HEK293 (cell line): ENCODE measurements around the gene TLE1.

ENCODE experiments used
- CTCF ChIA-PET: fragments of 350-600 bp; formaldehyde crosslinking; extraction: SDS; loops from one replicate; lab custom pipeline; 2021; ENCODE audit warnings: antibody characterized with exemption; lab: Yijun Ruan, JAX
- POLR2A ChIA-PET: fragments of 300-600 bp; formaldehyde crosslinking; extraction: SDS; loops from one replicate; lab custom pipeline; 2020; ENCODE audit warnings: antibody characterized with exemption, inconsistent platforms; lab: Yijun Ruan, JAX
- H3K27ac ChIP-seq: fragments of 200-500 bp; sonication (Bioruptor generic); 2 replicates; pipeline ENCODE4 v1.5.1; 2014; ENCODE audit warnings: low read depth, low read length, control low read depth, inconsistent platforms; ENCODE audit errors: extremely low read depth
- H3K36me3 ChIP-seq, 2 experiments: fragments of 200-500 bp in 1 of 2; sonication (Bioruptor generic) in 1 of 2; 1 replicate in 1 of 2; 2 replicates in 1 of 2; pipeline ENCODE4 v1.5.1; 2014 to 2017; ENCODE audit warnings: inconsistent platforms in 2 of 2, low read length in 2 of 2; ENCODE audit not compliant: control insufficient read depth in 2 of 2, insufficient read depth in 1 of 2
- H3K4me1 ChIP-seq: fragments of 200-500 bp; sonication (Bioruptor generic); 2 replicates; pipeline ENCODE4 v1.5.1; 2014; ENCODE audit warnings: mild to moderate bottlenecking, low read length, inconsistent platforms; ENCODE audit not compliant: control insufficient read depth, insufficient read depth
- H3K4me3 ChIP-seq: 2 replicates; pipeline ENCODE4 v1.5.1; 2011; ENCODE audit warnings: low read depth, mild to moderate bottlenecking, control low read depth, low read length, moderate library complexity
- H3K9me3 ChIP-seq: fragments of 200-500 bp; sonication (Bioruptor generic); 2 replicates; pipeline ENCODE4 v1.5.1; 2014; ENCODE audit warnings: low read depth, low read length, inconsistent platforms; ENCODE audit not compliant: control insufficient read depth, insufficient read depth
- AEBP2 ChIP-seq: fragments of 450-650 bp; formaldehyde crosslinking; IDR thresholded peaks from 2 replicates; pipeline ENCODE4 v1.5.1; 2016; ENCODE audit warnings: missing biosample characterization, missing genetic modification characterization, borderline replicate concordance
- CTCF ChIP-seq: fragments of 450-650 bp; formaldehyde crosslinking; IDR thresholded peaks from 2 replicates; pipeline ENCODE4 v1.5.1; 2016; ENCODE audit warnings: missing biosample characterization, missing genetic modification characterization
- HOXD13 ChIP-seq: sonication (generic); formaldehyde crosslinking; IDR thresholded peaks from 2 replicates; pipeline ENCODE4 v1.8.0; 2022; ENCODE audit warnings: missing genetic modification reagents, borderline replicate concordance
- PRDM4 ChIP-seq: fragments of 450-650 bp; formaldehyde crosslinking; IDR thresholded peaks from 2 replicates; pipeline ENCODE4 v1.5.1; 2017; ENCODE audit warnings: missing biosample characterization, missing genetic modification characterization
- YY2 ChIP-seq: fragments of 450-650 bp; formaldehyde crosslinking; IDR thresholded peaks from 2 replicates; pipeline ENCODE4 v1.5.1; 2016; ENCODE audit warnings: missing biosample characterization, missing genetic modification characterization
- ZBTB26 ChIP-seq: fragments of 450-650 bp; formaldehyde crosslinking; optimal IDR thresholded peaks from 2 replicates; pipeline ENCODE3; 2016; ENCODE audit warnings: missing biosample characterization, mild to moderate bottlenecking, missing genetic modification characterization
- ZFP3 ChIP-seq: fragments of 450-650 bp; formaldehyde crosslinking; IDR thresholded peaks from 2 replicates; pipeline ENCODE4 v1.5.1; 2016; ENCODE audit warnings: low read depth, missing biosample characterization, missing genetic modification characterization
- ZFP37 ChIP-seq: fragments of 450-650 bp; formaldehyde crosslinking; IDR thresholded peaks from 2 replicates; pipeline ENCODE4 v1.5.1; 2016; ENCODE audit warnings: missing biosample characterization, missing genetic modification characterization
- ZNF121 ChIP-seq: fragments of 450-650 bp; formaldehyde crosslinking; IDR thresholded peaks from 2 replicates; pipeline ENCODE4 v1.5.1; 2016; ENCODE audit warnings: missing biosample characterization, missing genetic modification characterization
- ZNF146 ChIP-seq: fragments of 450-650 bp; formaldehyde crosslinking; IDR thresholded peaks from 2 replicates; pipeline ENCODE4 v1.5.1; 2016; ENCODE audit warnings: missing biosample characterization, missing genetic modification characterization
- ZNF157 ChIP-seq: fragments of 450-650 bp; formaldehyde crosslinking; IDR thresholded peaks from 2 replicates; pipeline ENCODE4 v1.5.1; 2016; ENCODE audit warnings: missing biosample characterization, missing genetic modification characterization
- ZNF18 ChIP-seq: fragments of 450-650 bp; formaldehyde crosslinking; IDR thresholded peaks from 2 replicates; pipeline ENCODE4 v1.5.1; 2016; ENCODE audit warnings: missing biosample characterization, missing genetic modification characterization
- ZNF19 ChIP-seq: fragments of 450-650 bp; formaldehyde crosslinking; IDR thresholded peaks from 2 replicates; pipeline ENCODE4; 2016; ENCODE audit warnings: missing biosample characterization, missing genetic modification characterization, low read depth
- ZNF211 ChIP-seq: fragments of 450-650 bp; formaldehyde crosslinking; IDR thresholded peaks from 2 replicates; pipeline ENCODE4 v1.5.1; 2016; ENCODE audit warnings: low read depth, missing biosample characterization, missing genetic modification characterization
- ZNF221 ChIP-seq: fragments of 450-650 bp; formaldehyde crosslinking; IDR thresholded peaks from 2 replicates; pipeline ENCODE4 v1.5.1; 2017; ENCODE audit warnings: missing biosample characterization, missing genetic modification characterization, borderline replicate concordance
- ZNF423 ChIP-seq: fragments of 450-650 bp; formaldehyde crosslinking; IDR thresholded peaks from 2 replicates; pipeline ENCODE4 v1.5.1; 2016; ENCODE audit warnings: missing biosample characterization, missing genetic modification characterization
- ZNF510 ChIP-seq: fragments of 450-650 bp; formaldehyde crosslinking; IDR thresholded peaks from 2 replicates; pipeline ENCODE4 v1.5.1; 2018; ENCODE audit warnings: mild to moderate bottlenecking, missing genetic modification characterization, missing biosample characterization; ENCODE audit not compliant: insufficient replicate concordance
- ZNF571 ChIP-seq: fragments of 450-650 bp; formaldehyde crosslinking; IDR thresholded peaks from 2 replicates; pipeline ENCODE4 v1.5.0; 2017; ENCODE audit warnings: missing biosample characterization, missing genetic modification characterization
- ZNF610 ChIP-seq: fragments of 450-650 bp; formaldehyde crosslinking; IDR thresholded peaks from 2 replicates; pipeline ENCODE4 v1.5.1; 2016; ENCODE audit warnings: missing biosample characterization, missing genetic modification characterization, borderline replicate concordance
- ZNF624 ChIP-seq: fragments of 450-650 bp; formaldehyde crosslinking; IDR thresholded peaks from 2 replicates; pipeline ENCODE4 v1.5.1; 2017; ENCODE audit warnings: missing biosample characterization, missing genetic modification characterization
- ZNF670 ChIP-seq: fragments of 450-650 bp; formaldehyde crosslinking; IDR thresholded peaks from 2 replicates; pipeline ENCODE4 v1.5.1; 2016; ENCODE audit warnings: missing biosample characterization, missing genetic modification characterization, low read depth
- ZNF777 ChIP-seq: fragments of 450-650 bp; formaldehyde crosslinking; IDR thresholded peaks from 2 replicates; pipeline ENCODE4 v1.5.1; 2017; ENCODE audit warnings: missing biosample characterization, missing genetic modification characterization, borderline replicate concordance
- ZNF785 ChIP-seq: fragments of 450-650 bp; formaldehyde crosslinking; IDR thresholded peaks from 2 replicates; pipeline ENCODE4 v1.5.1; 2016; ENCODE audit warnings: missing biosample characterization, missing genetic modification characterization
- ZNF843 ChIP-seq: fragments of 450-650 bp; formaldehyde crosslinking; IDR thresholded peaks from 2 replicates; pipeline ENCODE4 v1.5.1; 2016; ENCODE audit warnings: missing biosample characterization, missing genetic modification characterization
- ZSCAN30 ChIP-seq: fragments of 450-650 bp; IDR thresholded peaks from 2 replicates; pipeline ENCODE4 v1.5.1; 2018; ENCODE audit warnings: missing biosample characterization, mild to moderate bottlenecking, missing genetic modification characterization, moderate library complexity
- ZXDB ChIP-seq: fragments of 450-650 bp; formaldehyde crosslinking; IDR thresholded peaks from 2 replicates; pipeline ENCODE4 v1.5.1; 2016; ENCODE audit warnings: missing biosample characterization, missing genetic modification characterization

The TLE1 gene

GRCh38 chr9:81586786-81587185 is 102.6 kb downstream of the TLE1 start (continued):
- no peak for TF ChIP-seq ZFP3
- TF ChIP-seq ZNF423: no peak
- TF ChIP-seq ZNF785 (tag by site-specific recombination): no peak
- no peak for TF ChIP-seq ZSCAN30 (tag by site-specific recombination)
- no peak for TF ChIP-seq ZNF18 (tag by site-specific recombination)
- TF ChIP-seq ZNF121 (tag by site-specific recombination): no peak
- no peak for TF ChIP-seq ZFP37
- no peak for TF ChIP-seq ZNF19 (tag by site-specific recombination)
- no peak for TF ChIP-seq ZXDB
- no peak for TF ChIP-seq ZBTB26
- no peak for TF ChIP-seq ZNF157

- Histone ChIP-seq H3K36me3 (peaks cover 24 to 85% of the 10 kb centered on the region in 2 experiments), H3K4me3 (no peak overlapping the region), H3K27ac (no peak overlapping the region), H3K9me3 (no peaks in the 10 kb centered on the region), H3K4me1 (no peaks in the 10 kb centered on the region)
- TF ChIP-seq ZNF777 (tag by site-specific recombination) (no peak), ZNF843 (tag by site-specific recombination) (no peak), ZNF221 (no peak), ZNF211 (tag by site-specific recombination) (no peak), CTCF (tag by site-specific recombination) (no peak), ZNF510 (tag by site-specific recombination) (no peak), YY2 (tag by site-specific recombination) (no peak)
- ChIA-PET POLR2A (no interaction called here), CTCF (no interaction called here)
These were observed 104.1 kb downstream of the TLE1 start for GRCh38 chr9:81585191-81585763.

- POLR2A ChIA-PET: no interaction called here
- TF ChIP-seq HOXD13 (CRISPR knock-in tag): no peak
- no peak for TF ChIP-seq ZBTB26
- no peak for TF ChIP-seq ZNF670 (tag by site-specific recombination)
- no peak for TF ChIP-seq ZNF146
- TF ChIP-seq AEBP2 (tag by site-specific recombination): no peak
- no peak for TF ChIP-seq ZNF610 (tag by site-specific recombination)
- TF ChIP-seq ZNF624: no peak
- no peak for TF ChIP-seq PRDM4 (tag by site-specific recombination)
- no peak for TF ChIP-seq ZNF571 (tag by site-specific recombination)
These were observed 105.2 kb downstream of the TLE1 start for GRCh38 chr9:81584099-81584498.

More at GRCh38 chr9:81584099-81584498, 105.2 kb downstream of the TLE1 start:
- Histone ChIP-seq H3K4me1 (no peaks in the 10 kb centered on the region), H3K27ac (no peak overlapping the region), H3K36me3 (peaks cover 24 to 74% of the 10 kb centered on the region in 2 experiments), H3K4me3 (no peak overlapping the region), H3K9me3 (no peaks in the 10 kb centered on the region)
- CTCF ChIA-PET: no interaction called here
